NOMO-1 treated with DMSO at 0.1 percent for 48 hours (cell line): Measurements from ENCODE around the gene PI4K2A.

Experiments used
- DNase-seq: peaks from one replicate; lab custom pipeline; 2025; ENCODE audit not compliant: unreplicated experiment; lab: John Stamatoyannopoulos, UW

PI4K2A gene

DNA sequence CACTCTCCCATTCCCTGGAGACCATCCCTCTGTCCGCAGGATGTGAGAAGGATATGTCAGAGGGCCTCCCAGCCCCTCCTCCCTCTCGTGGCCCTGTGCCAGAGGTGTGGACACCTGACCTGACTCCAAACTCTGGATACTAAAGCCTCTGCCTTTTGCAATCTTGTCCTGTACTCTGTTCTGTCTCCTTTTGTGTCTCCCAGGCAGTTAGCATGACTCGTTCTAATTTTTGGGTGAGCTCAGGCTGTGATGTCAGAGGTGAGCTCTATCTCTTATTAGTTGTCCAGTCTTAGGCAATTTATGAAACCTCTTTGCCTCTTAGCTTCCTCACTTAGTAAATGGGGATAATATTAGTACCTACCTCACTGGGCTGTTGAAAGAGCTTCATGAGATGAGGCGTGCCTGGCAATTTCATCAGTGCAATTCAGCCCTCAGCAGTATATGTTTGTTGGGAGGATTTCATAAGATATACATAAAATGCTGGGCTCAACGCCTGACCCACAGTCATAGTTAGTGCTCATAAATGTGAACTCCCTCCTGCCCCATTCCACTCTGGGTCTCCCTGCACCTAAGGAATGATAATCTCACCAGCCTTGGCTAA lies 84.0 kb downstream of the PI4K2A start:
- peak; percentile 84 for DNase-seq
